ENCODE measurements around the gene FN3K. TPM values are rescaled to one million over a fixed set of nuclear protein-coding genes. Genes with fewer than 3 reads are reported as not detected.

The FN3K gene
- total RNA-seq, result 5.0 and 16.1 TPM in 2 replicates

GRCh38 chr17:82734987-82735866 lies at the start of gene FN3K:
TSS of gene FN3K (plus strand) at chr17:82735615. CDS start at chr17:82735637, 22 bp downstream.

GRCh38 chr17:82698065-82698973 lies 37.1 kb upstream of the FN3K start, which contains the start of gene RAB40B:
TSS of gene RAB40B (minus strand) at chr17:82698698. CDS start at chr17:82698596, 102 bp downstream.

GRCh38 chr17:82716203-82717010 lies 19.0 kb upstream of the FN3K start, which contains the start of gene FN3KRP:
TSS of gene FN3KRP (plus strand) at chr17:82716706. CDS start at chr17:82716756, 50 bp downstream.

GRCh38 chr17:82751571-82752370 lies 16.4 kb downstream of the FN3K start, which contains the start of gene TBCD:
TSS of gene TBCD (plus strand) at chr17:82752065. CDS start at chr17:82752194, 129 bp downstream.

Other genes starting within 250 kb of the FN3K start
- 28.6 and 29.1 TPM in 2 replicates for gene FOXK2, start 215.9 kb upstream of the FN3K start, total RNA-seq
- 54.2 and 77.8 TPM in 2 replicates for gene WDR45B, start 87.2 kb upstream of the FN3K start, total RNA-seq
- 2.8 and 4.6 TPM in 2 replicates for gene RAB40B, start 36.9 kb upstream of the FN3K start, total RNA-seq
- gene FN3KRP, start 18.9 kb upstream of the FN3K start, total RNA-seq, result 21.4 and 35.5 TPM in 2 replicates
- gene TBCD, start 16.4 kb downstream of the FN3K start, total RNA-seq, result 45.4 and 46.2 TPM in 2 replicates
- not detected in 2 replicates for gene ZNF750, start 104.4 kb downstream of the FN3K start, total RNA-seq

Measured in uterine smooth muscle cell (primary cell).